ENCODE measurements around the gene GPR160. TPM values are rescaled to one million over a fixed set of nuclear protein-coding genes. Genes with fewer than 3 reads are reported as not detected.

GPR160 gene
- total and polyA plus RNA-seq, 9 of the 15 experiments (the other 6 are each of a cell fraction or from before 2014, with no cell fraction given) = 1.3 to 10.5 (median 8.3) TPM

DNA sequence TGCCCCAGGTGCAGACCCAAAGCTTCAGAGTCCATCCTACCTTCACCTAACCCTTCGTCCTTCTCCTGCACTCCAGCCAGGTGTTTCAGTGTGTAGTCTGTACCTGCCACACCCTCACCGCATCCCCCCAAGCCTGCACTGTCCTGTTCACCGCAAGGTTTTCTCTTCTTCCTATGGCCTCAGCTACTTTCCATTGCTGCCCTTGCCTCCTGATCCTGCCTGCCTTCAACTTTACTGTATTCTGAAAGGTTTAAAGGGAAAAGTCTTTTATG, 9.3 kb downstream of the GPR160 start:
- Histone ChIP-seq H2AFZ (ENCODE audit: low read depth, low read length) (no peak overlapping the region), H3K4me1 (replicated peaks in 1 of 2; ENCODE audit: control insufficient read depth in 2 of 2, insufficient read depth in 2 of 2, low read length in 2 of 2) (peaks cover 0 to 2% of the 10 kb centered on the region in 2 experiments; a peak in 1 of 5 replicates), H3K79me2 (ENCODE audit: control insufficient read depth, insufficient read depth, low read length) (no peaks in the 10 kb centered on the region), H4K20me1 (replicated peaks; ENCODE audit: control insufficient read depth, insufficient read depth, low read length) (no peaks in the 10 kb centered on the region), H3K4me3 (no peak overlapping the region), H3K4me2 (ENCODE audit: insufficient read depth, low read length) (no peak overlapping the region), H3K9me3 (replicated peaks; ENCODE audit: control insufficient read depth, insufficient read depth, low read depth, low read length) (no peaks in the 10 kb centered on the region), H3K27ac (ENCODE audit: extremely low read depth, low read depth, low read length) (no peak overlapping the region), H3K27me3 (ENCODE audit: control insufficient read depth in 2 of 2, insufficient read depth in 2 of 2, low read length in 2 of 2) (no peaks in the 10 kb centered on the region), H3K9me1 (ENCODE audit: control insufficient read depth, insufficient read depth, low read length) (no peaks in the 10 kb centered on the region), H3K9ac (ENCODE audit: insufficient read depth in 1 of 2, low read depth in 2 of 2, low read length in 2 of 2) (peak overlapping the region in 1 of 2 experiments; percentile 76; a peak in 2 of 4 replicates), H3K36me3 (ENCODE audit: control insufficient read depth, insufficient read depth, low read length) (no peaks in the 10 kb centered on the region)
- ChIA-PET CTCF (ENCODE audit: low intra/inter-chr PET ratio) (no interaction called here), POLR2A (no interaction called here)
- no peak for ATAC-seq
- in situ Hi-C loops (cut with MboI) (no loop called here), intact Hi-C loops (cut with micrococcal nuclease) (no loop called here)
- TF ChIP-seq SP1 (CRISPR knock-in tag; IDR thresholded peaks at IDR 0.05) (no peak), TCF3 (CRISPR knock-in tag; IDR thresholded peaks at IDR 0.05) (no peak), EP300 (IDR thresholded peaks at IDR 0.05; ENCODE audit: low read length) (no peak)
- TF ChIP-seq, protein P1, sequence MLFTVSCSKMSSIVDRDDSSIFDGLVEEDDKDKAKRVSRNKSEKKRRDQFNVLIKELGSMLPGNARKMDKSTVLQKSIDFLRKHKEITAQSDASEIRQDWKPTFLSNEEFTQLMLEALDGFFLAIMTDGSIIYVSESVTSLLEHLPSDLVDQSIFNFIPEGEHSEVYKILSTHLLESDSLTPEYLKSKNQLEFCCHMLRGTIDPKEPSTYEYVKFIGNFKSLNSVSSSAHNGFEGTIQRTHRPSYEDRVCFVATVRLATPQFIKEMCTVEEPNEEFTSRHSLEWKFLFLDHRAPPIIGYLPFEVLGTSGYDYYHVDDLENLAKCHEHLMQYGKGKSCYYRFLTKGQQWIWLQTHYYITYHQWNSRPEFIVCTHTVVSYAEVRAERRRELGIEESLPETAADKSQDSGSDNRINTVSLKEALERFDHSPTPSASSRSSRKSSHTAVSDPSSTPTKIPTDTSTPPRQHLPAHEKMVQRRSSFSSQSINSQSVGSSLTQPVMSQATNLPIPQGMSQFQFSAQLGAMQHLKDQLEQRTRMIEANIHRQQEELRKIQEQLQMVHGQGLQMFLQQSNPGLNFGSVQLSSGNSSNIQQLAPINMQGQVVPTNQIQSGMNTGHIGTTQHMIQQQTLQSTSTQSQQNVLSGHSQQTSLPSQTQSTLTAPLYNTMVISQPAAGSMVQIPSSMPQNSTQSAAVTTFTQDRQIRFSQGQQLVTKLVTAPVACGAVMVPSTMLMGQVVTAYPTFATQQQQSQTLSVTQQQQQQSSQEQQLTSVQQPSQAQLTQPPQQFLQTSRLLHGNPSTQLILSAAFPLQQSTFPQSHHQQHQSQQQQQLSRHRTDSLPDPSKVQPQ (CRISPR knock-in tag; IDR thresholded peaks at IDR 0.05; ENCODE audit: borderline replicate concordance) = no peak
- TF ChIP-seq, protein P2, sequence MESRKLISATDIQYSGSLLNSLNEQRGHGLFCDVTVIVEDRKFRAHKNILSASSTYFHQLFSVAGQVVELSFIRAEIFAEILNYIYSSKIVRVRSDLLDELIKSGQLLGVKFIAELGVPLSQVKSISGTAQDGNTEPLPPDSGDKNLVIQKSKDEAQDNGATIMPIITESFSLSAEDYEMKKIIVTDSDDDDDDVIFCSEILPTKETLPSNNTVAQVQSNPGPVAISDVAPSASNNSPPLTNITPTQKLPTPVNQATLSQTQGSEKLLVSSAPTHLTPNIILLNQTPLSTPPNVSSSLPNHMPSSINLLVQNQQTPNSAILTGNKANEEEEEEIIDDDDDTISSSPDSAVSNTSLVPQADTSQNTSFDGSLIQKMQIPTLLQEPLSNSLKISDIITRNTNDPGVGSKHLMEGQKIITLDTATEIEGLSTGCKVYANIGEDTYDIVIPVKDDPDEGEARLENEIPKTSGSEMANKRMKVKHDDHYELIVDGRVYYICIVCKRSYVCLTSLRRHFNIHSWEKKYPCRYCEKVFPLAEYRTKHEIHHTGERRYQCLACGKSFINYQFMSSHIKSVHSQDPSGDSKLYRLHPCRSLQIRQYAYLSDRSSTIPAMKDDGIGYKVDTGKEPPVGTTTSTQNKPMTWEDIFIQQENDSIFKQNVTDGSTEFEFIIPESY (CRISPR knock-in tag; IDR thresholded peaks at IDR 0.05) = no peak
- DNase-seq (ENCODE audit: extremely low read depth in 1 of 4, low spot score in 3 of 4) = no peak
- no TSS peak for BruUV-seq (replicated peaks)
- 50% methylated on average over 3 of the region's 3 CpGs for WGBS (ENCODE audit: insufficient coverage, low coverage, missing lambda C conversion rate)
- FAIRE-seq = no peak

Data from K562 (cell line).